Upper lobe of left lung (tissue), 4 donors: Measurements from ENCODE around the gene PSG6.
"Not testable (repeated sequence)": the region's sequence is repeated elsewhere in the genome, so short reads cannot be mapped to it uniquely, and the experiment has no call there.

Experiments
- EP300 ChIP-seq, 4 donors: sonication (generic); formaldehyde crosslinking; IDR thresholded peaks; one replicate each; pipeline ENCODE4 v1.5.1; 2017; ENCODE audit warnings: antibody characterized with exemption in 4 of 4, control low read depth in 2 of 4
- POLR2A ChIP-seq, 4 donors: fragments of 450-650 bp; IDR thresholded peaks; one replicate each; pipeline ENCODE4 v1.5.1; 2016 to 2017; ENCODE audit warnings: antibody characterized with exemption in 4 of 4, mild to moderate bottlenecking in 2 of 4
- POLR2AphosphoS5 ChIP-seq, 2 donors: sonication (generic); formaldehyde crosslinking; IDR thresholded peaks; one replicate each; pipeline ENCODE4 v1.5.1; 2017; ENCODE audit warnings: antibody characterized with exemption in 2 of 2
- TF ChIP-seq, protein P1 (sequence below), 6 experiments: fragments of 450-650 bp in 4 of 6; fragments of 200-600 bp in 2 of 6; sonication (generic) in 2 of 6; IDR thresholded peaks; one replicate each; pipeline ENCODE4 v1.5.1; 2016 to 2019; ENCODE audit warnings: antibody characterized with exemption in 6 of 6

DNA sequence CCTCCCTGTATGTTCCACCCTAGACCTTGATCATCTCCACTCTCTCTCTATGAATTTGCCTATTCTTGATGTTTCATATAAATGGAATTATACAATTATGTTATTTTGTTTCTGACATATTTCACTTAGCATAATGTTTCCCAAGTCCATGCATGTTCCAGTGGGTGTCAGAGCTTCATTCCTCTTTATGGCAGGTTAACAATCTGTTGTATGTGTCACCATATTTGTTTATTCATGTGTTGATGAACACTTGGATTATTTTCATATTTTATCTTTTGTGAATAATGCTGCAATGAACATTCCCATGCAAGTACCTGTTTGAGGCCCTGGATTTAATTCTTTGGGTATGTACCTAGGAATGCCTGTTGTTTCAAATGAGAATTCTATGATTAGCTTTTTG, 3.3 kb upstream of the PSG6 start:
- TF ChIP-seq, protein P1, sequence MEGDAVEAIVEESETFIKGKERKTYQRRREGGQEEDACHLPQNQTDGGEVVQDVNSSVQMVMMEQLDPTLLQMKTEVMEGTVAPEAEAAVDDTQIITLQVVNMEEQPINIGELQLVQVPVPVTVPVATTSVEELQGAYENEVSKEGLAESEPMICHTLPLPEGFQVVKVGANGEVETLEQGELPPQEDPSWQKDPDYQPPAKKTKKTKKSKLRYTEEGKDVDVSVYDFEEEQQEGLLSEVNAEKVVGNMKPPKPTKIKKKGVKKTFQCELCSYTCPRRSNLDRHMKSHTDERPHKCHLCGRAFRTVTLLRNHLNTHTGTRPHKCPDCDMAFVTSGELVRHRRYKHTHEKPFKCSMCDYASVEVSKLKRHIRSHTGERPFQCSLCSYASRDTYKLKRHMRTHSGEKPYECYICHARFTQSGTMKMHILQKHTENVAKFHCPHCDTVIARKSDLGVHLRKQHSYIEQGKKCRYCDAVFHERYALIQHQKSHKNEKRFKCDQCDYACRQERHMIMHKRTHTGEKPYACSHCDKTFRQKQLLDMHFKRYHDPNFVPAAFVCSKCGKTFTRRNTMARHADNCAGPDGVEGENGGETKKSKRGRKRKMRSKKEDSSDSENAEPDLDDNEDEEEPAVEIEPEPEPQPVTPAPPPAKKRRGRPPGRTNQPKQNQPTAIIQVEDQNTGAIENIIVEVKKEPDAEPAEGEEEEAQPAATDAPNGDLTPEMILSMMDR (IDR thresholded peaks at IDR 0.05), result not testable (repeated sequence)
- not testable (repeated sequence) for TF ChIP-seq POLR2A, EP300, POLR2AphosphoS5 (IDR thresholded peaks at IDR 0.05)
